ENCODE measurements around the gene SAMSN1.
A peak's percentile ranks its signal among the peaks of the same experiment; 100 is the strongest.
"Not testable (repeated sequence)": the region's sequence is repeated elsewhere in the genome, so short reads cannot be mapped to it uniquely, and the experiment has no call there.

Gene SAMSN1

DNA sequence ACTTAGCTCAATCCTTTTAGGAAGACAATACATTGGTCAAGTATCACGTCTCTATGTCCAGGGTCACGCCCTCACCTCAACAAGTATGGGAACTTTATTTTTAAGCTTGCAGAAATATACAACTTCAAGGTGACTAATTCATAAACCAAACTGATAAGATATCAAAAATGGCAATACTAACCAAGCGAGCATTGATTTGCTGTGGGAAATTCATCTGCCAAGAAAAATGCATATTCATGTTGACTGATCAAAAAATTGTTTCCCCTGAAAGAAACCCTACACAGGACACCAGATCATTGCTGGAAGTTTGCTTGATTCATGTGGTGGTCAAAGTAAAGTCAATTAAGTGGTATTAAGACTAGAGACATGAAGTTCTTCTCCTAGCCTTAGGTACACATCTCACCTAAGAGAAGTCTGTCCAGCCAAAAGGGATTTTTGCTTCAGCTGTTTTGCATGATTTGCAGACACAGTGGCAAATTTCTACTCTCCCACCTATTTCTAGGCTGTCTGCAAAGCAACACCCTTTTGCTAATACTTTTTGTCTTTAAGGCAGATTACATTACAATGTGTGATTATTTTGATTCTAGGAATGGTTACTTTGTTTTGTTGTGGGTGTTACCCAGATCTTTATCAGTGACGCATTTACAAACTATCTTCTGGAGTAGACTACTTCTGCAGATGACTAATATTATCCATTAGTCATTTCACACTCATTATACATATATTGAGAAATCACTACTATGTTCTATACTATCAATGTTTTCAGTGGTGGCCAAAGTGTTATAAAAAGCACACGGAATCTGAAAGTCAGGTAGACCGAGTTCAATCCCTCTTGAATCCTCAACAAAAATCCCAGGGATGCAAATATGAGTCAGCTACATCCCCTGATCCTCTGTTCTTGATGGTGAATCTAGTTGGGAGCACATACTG, 12.4 kb downstream of the SAMSN1 start:
- peak; percentile 14 for DNase-seq (ENCODE audit: low read depth)
- H3K4me3 ChIP-seq (ENCODE audit: low read depth, low read length), result no peak overlapping the region

DNA sequence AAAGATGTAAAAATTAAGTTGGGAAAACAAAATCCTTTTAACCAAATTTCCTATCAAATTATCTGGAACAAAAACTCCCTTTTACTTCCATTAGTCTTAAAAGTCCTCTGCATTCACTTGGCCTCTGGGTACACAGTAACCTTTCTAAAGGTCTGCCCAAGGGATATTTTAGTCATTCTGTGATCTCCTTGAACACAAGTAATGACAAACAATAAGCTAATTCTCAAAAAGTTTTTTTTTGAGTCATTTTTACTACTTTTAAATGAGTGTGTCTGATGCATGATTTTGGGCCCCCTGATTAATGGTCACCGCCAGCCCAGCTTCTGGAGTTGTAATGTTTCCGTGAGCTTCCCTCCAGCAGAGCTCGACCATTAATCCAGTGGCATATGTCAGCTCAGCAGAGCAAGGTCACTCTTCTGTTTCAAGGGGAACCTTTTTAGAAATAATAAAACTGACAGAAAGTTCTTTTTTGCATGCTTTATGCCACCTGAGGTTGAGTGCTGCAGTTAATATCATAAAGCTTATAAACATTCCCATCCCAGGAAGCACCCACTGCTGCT, 14.3 kb downstream of the SAMSN1 start:
- H3K4me3 ChIP-seq (ENCODE audit: low read depth, low read length), result no peak overlapping the region
- no peak for DNase-seq (ENCODE audit: low read depth)

DNA sequence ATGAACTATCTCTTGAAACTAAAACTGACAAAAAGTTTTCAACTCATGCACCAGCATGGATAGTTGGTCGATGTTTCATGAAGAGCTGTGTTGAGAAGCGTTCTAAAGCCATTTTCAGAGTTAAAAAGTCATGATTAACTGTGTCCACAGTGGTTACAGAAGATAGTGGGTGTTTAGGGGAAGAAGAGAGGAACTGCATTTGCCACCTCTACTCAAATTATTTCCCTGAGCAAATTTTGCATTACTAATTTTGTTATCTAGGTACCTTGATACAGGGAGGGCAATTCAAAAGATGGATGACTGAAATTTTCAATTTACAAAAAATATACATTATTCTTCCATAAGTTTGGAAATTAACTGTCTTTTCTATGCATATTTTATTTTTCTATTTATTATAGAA, 15.5 kb downstream of the SAMSN1 start:
- DNase-seq (ENCODE audit: low read depth), result no peak
- no peak overlapping the region for H3K4me3 ChIP-seq (ENCODE audit: low read depth, low read length)

DNA sequence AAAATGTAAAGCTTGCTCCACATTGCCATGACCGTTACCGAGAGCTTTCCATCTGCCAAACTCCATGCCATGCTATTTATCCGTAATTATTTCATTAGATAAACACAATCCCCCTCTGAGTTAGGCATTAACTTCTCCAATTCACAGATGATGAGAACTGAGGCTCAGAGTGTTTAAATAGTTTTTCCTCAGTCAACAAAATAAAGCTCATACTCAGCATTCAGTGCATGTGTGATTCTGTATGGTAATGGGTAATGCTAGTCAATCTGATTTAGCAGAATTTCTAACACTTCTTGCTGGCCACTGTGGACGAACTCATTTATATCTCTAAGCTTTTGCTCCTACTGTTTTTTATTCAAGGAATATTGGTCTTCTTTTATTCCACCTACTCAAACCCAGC, 17.3 kb downstream of the SAMSN1 start:
- no peak overlapping the region for H3K4me3 ChIP-seq (ENCODE audit: low read depth, low read length)
- no peak for DNase-seq (ENCODE audit: low read depth)

DNA sequence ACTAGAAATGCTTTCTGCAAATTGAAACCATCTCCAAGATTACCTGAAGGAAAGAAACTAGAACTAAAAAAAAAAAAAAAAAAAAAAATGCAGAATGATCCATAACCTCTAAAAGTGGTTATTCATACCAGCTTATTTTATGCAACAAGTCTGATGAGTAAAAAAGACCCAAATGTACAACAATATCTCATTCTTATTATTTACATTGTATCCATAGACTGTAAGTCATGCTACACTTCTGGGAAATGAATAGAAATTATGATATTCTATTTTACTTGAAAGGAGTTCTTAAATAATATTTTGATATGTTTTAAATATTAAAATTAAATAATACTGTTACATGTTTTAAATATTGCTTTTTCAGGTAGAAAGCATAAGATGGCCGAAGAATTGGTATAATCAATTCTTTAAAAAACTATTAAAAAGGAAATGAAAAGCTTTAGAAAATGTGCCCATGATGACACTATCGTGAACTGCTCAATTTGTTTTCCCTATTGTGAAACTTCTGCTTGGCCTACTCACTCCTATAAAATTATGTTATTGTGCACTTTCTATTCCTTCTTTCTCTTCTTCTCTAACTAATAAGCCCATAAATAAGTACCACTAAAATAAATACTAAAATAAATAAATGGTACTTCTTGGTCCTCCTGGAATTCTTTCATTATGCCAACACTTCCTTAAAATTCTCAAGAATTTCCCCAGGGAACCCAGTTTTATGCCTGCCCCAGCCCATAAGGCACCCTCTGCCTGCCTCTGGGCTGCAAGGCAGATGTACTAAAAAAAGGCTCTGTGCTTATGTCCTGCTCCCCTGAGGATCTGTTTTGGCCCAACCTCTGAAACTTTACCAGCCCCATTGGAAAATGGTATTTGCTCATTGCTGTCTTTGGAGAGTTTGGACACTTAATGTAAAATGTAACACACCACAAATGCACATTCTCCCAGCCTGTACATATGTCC, 18.1 kb downstream of the SAMSN1 start:
- no peak overlapping the region for H3K4me3 ChIP-seq (ENCODE audit: low read depth, low read length)
- DNase-seq (ENCODE audit: low read depth), result no peak

DNA sequence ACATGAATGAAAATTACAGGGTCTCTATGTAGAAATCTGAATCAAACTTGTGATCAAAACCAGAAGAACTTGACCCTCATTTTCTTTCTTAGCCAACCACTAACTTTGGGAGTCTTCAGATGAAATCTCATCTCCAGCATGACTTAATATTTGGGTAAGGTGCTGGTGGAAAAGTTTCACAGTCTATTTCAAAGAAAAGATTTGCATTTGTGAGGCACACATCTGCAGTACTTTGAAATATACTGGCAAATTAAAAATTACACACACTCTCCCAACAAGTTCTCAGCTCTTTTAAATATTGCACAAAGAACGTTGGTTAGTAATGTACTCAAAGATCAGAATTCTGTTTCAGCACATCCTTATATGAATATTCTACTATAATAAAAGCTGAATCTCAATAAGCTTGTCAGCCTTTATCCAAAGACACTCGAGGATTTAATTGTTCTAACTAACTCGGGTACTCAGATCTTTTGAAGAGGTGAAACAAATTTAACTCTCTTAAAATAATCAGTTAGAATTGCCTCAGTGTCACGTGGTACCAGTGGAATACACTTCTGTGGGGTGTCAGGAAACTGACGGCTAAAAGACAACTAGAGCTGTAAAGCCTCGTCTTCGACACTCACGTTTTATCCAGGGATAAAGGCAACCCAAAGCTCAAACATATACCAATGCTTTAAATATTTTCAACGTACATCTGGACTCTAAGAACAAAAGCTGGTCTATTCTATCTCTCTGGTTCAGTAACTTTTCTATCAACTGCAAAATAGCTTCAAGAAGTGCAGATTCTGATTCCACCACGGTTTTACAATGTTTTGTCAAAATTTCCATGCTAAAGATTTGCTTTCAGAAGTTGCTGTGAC, 19.0 kb downstream of the SAMSN1 start:
- no peak for DNase-seq (ENCODE audit: low read depth)
- H3K4me3 ChIP-seq (ENCODE audit: low read depth, low read length), result no peak overlapping the region

DNA sequence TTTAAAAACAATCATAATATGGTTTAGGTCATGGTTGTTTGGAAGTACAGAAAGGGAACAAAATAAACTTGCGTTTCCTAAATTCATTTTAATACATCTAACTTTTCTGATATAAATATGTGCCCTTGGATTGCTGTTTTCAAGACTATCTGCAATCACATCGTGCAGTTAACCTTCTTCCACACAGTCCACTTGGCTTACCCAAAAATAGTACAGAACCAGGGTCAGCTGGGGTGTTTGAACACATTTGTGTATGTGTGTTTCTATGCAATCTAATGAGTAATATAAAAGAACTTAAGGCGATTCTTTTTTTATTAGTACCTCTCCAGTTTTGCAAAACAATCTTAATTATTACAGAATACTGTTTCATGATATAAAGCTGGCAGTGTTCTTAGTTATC, 19.9 kb downstream of the SAMSN1 start:
- no peak overlapping the region for H3K4me3 ChIP-seq (ENCODE audit: low read depth, low read length)
- DNase-seq (ENCODE audit: low read depth), result no peak

DNA sequence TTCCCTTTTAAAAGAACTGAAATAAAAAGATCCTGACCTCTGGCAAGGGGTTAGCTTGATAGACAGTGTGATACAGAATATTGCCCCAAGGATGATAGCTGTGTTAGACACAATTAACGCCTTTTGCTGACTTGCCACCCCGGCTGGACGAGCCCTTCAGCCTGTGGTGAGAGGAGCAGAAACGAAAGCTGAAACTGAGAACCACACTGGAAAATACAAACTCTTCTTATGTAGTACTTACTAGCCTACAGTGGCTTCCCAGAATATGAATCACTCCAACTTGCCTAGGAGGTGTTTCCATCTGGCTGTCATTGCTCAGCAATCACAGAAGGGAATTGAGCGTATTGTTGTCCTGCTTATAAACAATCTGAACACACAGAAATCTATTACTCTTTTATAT, 22.9 kb downstream of the SAMSN1 start:
- no peak overlapping the region for H3K4me3 ChIP-seq (ENCODE audit: low read depth, low read length)
- no peak for DNase-seq (ENCODE audit: low read depth)

DNA sequence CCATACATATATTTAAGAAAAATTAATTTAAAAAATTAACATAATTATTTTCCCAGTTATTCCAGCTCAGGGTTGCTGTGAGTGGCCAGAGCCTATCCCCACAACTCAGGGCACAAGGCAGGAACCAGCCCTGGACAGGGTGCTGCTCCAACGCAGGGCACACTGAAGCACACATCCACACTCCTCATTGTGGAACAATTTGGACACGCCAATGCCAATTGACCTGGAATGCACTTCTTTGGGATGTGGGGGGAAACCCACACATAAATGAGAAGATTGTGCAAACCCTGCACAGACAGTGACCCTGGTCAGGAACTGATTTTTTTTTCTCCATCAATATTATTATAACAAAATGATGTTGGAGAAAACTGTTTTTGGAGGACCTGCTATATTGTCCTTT, 23.4 kb downstream of the SAMSN1 start:
- H3K4me3 ChIP-seq (ENCODE audit: low read depth, low read length), result no peak overlapping the region
- DNase-seq (ENCODE audit: low read depth), result no peak

DNA sequence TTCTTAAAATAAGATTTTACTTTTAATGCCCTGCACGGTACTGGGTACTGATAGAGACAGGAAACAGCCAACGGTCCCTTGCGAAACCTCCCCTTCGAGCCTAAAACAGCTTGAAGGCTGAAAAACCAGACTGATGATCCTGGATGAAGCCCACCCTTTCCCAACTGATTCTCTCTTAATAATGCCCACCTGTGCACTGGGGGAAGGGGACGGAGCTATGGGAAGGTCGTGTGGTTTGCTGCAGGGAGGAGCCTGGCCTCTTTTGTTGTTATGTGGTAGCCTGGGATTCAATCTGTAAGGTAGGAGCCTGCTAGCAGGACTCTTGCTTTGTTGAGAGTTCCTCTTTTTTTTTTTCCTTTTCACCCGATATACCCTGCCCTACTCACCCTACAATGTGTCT, 25.6 kb downstream of the SAMSN1 start:
- H3K4me3 ChIP-seq (ENCODE audit: low read depth, low read length), result no peak overlapping the region
- no peak for DNase-seq (ENCODE audit: low read depth)

DNA sequence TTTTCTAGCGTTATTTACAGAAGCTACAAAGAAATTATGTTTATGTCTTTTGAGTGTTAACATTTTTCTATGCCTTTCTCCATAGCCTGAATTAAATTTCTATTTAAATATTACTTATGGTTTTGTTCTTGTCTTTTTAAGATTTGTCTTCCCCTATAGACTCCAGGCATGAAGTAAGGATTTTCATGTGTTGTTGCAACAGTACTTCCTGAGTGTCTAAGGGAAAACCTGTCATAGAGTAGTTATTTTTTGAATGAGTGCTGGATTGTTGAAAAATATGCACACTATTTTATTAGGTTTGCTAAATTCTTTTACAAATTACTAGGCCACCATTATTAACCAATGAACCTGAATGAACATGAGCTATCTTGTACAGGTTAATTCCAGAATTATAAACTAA, 27.1 kb downstream of the SAMSN1 start:
- DNase-seq (ENCODE audit: low read depth), result no peak
- H3K4me3 ChIP-seq (ENCODE audit: low read depth, low read length), result no peak overlapping the region

DNA sequence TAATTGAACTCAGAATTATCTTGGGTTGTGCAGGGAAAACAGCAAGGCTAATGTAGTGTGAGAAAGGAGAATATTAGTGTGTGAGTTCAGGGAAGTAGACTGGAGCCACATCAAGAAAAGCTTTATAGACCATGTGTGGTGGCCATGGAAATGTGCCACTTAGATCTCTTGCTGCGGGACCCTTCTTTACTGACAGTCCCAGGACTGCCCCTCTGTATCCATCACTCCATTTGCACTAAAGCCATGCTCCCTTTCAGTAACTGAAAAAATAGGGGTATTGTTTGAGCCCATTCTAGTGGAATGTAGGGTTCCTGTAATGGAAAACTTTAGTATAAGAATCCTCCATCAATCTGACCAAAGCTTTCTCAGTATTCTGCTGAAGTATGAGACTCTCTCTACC, 32.3 kb downstream of the SAMSN1 start:
- no peak overlapping the region for H3K4me3 ChIP-seq (ENCODE audit: low read depth, low read length)
- no peak for DNase-seq (ENCODE audit: low read depth)

DNA sequence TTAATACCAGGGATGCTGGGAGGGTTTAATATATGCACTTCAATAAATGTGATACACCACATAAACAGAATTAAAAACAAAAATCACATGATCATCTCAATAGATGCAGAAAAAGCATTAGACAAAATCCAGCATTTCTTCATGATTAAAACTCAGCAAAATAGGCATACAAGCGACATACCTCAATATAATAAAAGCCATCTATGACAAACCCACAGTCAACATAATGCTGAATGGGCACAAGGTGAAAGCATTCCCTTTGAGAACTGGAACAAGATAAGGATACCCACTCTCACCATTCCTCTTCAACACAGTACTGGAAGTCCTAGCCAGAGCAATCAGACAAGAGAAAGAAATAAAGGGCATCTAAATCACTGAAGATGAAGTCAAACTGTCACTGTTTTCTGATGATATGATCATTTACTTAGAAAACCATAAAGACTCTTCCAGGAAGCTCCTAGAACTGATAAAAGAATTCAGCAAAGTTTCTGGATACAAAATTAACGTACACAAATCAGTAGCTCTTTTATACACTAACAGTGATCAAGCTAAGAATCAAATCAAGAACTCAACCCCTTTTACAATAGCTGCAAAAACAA, 39.2 kb downstream of the SAMSN1 start:
- not testable (repeated sequence) for H3K4me3 ChIP-seq (ENCODE audit: low read depth, low read length); DNase-seq (ENCODE audit: low read depth)

DNA sequence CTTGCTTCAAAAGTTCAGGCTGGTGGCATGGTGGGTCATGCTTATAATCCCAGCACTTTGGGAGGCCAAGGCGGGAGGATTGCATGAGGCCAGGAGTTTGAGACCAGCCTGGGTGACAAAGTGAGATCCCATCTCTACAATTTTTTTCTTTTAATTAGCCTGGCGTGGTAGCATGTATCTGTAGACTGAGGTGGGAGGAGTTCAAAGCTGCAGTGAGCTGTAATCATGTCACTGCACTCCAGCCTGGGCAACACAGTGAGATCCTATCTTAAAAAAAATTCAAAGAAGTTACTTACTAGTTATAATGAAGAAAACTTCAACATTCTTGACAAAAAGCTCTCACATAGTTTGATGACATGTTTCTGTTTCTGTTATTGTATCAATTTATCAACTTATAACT, 45.2 kb downstream of the SAMSN1 start:
- H3K4me3 ChIP-seq (ENCODE audit: low read depth, low read length), result no peak overlapping the region
- no peak for DNase-seq (ENCODE audit: low read depth)

DNA sequence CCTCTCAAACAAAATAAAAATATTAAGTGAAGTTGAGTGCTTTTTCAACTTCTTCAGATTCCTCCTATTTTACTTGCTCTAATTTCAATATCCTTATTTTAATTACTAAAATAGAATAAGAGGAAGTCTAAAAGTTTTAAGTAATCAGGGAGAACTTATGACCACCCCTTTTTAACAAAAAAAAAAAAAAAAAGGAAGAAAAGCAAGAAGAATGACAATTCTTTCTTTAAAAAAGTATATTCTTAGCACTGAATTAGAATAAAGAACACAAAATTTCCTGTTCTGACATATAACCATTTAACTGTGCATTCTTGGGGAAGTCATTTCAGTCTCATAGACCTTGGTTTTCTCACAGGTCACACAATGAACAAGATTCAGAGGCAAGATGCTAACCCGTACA, 46.8 kb downstream of the SAMSN1 start:
- no peak for DNase-seq (ENCODE audit: low read depth)
- no peak overlapping the region for H3K4me3 ChIP-seq (ENCODE audit: low read depth, low read length)

DNA sequence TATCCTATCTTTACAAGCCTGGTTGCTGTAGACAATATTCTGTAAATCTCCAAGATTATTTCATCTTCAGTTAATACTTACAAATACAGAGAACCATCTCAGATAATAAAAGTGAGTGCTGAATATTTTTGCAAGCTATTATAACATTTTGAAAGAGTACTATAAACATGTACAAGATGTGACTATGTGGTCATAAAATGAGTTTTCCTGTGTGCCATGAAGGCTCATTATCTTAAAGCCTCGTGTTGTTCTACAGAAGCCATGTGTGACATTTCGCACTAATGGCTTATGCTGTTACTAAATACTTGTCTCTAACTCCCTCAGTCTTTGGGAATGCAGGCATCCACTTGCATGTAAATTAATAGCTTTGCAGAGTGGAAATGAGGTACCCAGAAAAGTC, 48.3 kb downstream of the SAMSN1 start:
- H3K4me3 ChIP-seq (ENCODE audit: low read depth, low read length), result no peak overlapping the region
- no peak for DNase-seq (ENCODE audit: low read depth)

DNA sequence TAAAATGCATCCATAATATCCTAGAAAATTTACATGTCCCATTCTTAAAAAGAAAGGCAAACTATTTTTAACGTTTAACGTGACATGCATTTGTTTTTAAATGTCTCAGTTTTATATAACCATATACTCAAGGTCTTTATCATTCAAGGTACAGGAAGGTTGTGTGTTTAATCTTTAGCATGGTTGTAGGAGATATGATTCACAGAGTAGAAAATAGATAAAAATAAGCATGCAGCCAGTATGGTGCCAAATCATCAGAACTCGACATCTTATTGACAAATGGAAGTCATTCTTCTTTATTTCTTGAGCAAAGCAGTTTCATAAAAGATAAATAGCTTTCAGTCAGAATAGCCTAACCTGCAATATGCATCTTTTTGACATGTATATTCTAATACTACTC, 51.0 kb downstream of the SAMSN1 start:
- no peak overlapping the region for H3K4me3 ChIP-seq (ENCODE audit: low read depth, low read length)
- no peak for DNase-seq (ENCODE audit: low read depth)

DNA sequence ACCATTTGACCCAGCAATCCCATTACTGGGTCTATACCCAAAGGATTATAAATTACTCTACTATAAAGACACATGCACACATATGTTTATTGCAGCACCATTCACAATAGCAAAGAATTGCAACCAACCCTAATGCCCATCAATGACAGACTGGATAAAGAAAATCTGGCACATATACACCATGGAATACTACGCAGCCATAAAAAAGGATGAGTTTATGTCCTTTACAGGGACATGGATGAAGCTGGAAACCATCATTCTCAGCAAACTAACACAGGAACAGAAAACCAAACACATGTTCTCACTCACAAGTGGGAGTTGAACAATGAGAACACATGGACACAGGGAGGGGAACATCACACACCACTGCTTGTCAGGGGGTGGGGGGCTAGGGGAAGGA, 51.9 kb downstream of the SAMSN1 start:
- H3K4me3 ChIP-seq (ENCODE audit: low read depth, low read length); DNase-seq (ENCODE audit: low read depth): not testable (repeated sequence)

DNA sequence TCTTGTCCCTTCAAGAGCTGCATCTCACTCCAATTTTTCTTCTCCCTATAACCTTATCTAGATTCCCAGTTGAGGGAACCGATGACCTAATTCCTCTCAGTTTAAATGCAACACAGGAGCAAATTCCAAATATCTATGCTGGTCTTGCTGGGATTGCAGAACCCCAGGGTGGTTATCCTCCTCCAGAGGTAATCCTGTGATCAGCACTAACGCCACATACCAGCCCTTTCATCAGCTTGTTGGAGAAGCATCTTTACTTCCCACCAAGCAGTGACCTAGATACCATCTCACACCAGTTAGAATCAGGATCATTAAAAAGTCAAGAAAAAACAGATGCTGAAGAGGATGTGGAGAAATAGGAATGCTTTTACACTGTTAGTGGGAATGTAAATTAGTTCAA, 52.4 kb downstream of the SAMSN1 start:
- no peak for DNase-seq (ENCODE audit: low read depth)
- H3K4me3 ChIP-seq (ENCODE audit: low read depth, low read length), result no peak overlapping the region

All from skeletal muscle cell (primary cell).